ENCODE results near the gene ELAVL4.

ELAVL4 gene

DNA sequence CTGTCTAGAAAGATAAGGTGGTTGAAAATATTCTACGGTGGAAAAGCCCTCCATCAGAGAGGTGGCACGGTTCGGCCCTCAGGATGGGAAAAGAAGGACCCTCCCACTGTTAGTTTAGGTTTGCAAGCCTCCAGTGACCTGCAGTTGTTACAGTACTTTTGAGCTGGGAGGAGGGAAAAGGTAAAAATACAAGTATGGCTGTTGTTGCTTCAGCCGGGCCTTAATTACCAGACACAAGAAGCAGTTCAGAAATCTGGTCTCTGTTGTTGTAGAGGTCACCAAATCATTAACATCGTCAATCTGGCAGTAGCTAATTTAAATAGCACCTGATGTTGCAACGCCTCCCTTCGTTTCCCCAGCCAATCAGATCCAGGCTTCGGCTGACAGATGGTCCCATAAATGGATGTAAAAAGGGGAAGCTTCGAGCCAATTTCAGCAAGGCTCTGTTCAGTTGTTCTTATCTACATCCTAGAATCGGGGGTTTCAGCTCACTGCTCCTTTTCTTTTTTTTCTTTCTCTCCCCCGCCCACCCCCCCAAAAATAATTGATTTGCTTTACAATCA, at the start of gene ELAVL4:
Gene ELAVL4 (plus strand): TSS at position 424 of the 563 bp plus-strand sequence. CDS start 270 bp downstream, outside the sequence.
- DNase-seq: no peak

DNA sequence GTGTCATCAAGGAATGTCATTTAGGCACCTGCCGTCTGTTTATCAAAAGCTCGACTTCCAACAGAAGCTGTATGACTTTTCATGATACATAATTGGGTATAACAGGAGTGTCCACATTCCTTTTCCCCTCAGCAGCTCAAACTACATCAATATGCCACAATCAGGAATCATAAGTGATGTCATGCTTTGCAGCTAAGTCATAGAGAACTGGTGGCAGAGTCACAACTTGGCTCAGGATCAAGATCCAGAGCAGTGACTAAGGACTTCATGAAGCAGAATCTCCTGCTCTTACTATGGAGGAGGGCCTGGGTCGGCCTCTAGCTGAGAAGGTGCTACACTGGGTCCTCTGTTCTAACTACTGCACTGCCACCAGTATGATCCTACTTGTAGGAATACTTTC, 48.4 kb upstream of the ELAVL4 start:
- DNase-seq: no peak

DNA sequence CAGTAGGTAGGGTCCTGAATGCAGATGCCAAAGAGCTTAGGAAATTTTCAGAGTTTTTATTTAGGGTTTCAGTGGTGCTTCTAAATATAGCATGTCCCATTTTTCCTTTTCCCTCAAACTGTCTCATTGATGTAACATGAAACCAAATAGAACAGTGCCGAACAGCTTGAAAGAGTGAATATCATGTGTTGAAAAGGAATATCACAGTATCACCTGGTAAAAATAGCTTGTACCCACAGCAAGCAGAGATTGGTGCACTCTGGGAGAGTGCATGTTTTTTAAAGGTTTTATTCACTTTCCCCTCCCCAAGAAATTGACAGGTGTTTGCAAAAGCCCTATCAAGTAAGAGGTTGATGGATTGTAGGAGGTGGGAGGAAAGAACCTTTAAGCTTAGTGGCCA, 41.9 kb upstream of the ELAVL4 start:
- DNase-seq: no peak

DNA sequence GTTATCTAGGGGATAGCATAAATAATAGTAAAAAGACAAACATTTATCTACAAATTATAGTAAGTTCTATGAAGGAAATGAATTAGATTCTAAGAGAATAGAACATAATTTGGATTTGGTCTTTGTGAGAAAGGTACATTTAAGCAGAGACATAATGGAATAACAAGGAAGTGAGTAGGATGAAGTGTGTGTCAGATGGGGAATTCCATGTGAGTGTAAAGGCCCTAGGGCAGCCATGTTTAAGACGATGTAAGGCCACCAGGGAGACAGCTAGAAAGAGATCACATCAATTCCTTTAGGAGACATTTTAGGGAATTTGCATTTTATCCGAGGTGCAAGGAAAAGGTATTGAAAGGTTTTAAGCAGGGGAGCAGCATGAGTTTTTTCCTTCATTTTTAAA, 33.8 kb upstream of the ELAVL4 start:
- DNase-seq: no peak

DNA sequence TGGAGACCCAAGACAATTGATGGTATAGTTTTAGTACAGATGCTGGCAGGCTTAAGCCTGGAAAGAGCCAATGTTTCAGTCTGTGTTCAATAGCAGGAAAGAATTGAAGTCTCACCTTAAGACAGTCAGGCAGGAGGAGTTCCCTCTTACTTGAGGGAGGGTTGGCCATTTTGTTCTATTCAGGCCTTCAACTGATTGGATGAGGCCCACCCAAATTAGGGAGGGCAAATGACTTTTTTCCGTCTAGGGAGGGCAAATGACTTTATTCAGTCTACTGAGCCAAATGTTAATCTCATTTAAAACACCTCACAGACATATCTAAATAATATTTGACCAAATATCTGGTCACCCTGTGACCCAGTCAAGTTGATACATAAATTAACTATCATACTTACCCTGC, 31.4 kb upstream of the ELAVL4 start:
- DNase-seq: no peak

DNA sequence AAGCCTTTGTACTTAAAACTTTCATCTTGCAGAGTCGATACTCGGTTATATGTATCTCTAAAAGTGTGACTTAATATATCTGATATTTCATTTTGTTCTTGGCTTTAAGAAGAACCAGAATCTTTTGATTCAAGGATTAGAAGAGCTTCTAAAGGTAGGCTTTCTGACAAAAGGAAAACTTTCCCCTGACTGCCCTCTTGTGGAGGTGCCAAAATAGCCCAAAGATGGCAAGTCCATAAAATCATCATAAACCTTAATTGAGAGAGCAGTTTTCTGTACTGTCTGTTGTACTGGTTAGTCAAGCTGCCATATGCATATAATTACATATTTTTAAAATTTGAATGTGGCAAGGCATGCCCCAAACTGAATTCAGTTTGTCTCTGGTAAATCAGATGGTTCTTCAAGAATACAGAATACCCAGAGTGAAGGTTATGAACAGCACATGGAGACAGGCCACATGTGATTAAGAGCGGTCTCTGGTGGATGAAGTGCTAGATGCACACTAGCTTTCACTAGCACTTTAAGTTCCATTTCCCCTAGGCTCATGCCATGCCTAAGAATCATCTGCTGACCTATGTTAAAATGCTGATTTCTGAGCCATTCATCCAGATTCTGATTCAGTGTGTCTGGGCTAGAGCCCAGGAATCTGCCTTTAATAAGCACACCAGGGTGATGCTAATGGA, 27.7 kb upstream of the ELAVL4 start:
- no peak for DNase-seq

DNA sequence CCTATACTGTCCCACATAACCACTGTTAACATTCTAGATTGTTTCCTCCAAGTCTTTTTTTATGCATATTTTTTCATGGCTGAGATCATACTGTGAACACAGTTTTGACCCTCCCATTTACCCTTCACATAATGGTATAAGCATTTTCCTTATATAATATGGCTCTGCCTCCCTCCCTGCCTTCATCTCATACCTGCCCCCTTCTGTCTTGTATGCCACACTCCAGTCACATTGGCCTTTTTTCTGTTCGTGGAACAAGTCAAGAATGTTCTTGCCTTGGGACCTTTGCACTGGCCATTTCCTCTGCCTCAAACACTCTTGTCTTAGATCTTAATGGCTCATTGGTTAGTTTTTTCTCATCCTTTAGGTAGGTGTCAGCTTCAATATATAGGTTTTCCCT, 24.3 kb upstream of the ELAVL4 start:
- no peak for DNase-seq

DNA sequence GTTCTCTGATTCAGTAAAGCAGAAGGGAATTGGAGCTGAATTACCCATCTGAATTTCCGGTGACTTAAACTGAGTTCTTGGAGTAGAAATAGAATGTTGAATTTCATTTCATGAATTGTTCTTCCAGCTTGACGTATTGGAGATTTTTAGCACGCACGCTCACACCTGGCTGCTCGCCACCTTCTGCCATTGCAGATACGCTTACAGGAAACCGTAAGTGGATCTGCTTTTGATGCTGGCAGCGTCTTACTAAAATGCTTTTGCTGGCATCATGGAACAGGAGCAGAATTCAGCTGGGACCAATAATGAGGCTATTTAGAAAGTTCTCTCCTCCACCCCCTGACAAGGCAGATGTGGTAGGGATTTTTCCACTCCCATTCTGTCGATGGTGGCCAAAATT, 17.7 kb upstream of the ELAVL4 start:
- no peak for DNase-seq

DNA sequence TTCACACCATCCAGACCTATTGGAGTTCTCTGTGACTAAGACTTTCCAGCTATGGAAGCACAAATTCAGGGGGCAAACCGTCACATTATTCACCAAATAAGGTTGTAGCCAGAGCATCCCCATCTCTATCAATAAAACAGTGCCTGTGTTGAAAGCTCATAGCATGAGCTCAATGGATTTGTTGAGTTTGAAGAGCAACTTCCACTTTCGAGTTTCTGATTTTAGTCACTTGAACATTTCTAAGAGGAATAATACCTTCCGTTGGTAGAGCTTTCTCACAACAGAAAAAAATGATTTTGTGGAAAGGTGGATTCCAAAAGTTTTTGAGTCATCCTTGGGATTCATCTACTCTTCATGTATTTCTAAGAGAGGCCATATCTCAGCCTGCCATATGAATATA, 13.0 kb upstream of the ELAVL4 start:
- DNase-seq: no peak

DNA sequence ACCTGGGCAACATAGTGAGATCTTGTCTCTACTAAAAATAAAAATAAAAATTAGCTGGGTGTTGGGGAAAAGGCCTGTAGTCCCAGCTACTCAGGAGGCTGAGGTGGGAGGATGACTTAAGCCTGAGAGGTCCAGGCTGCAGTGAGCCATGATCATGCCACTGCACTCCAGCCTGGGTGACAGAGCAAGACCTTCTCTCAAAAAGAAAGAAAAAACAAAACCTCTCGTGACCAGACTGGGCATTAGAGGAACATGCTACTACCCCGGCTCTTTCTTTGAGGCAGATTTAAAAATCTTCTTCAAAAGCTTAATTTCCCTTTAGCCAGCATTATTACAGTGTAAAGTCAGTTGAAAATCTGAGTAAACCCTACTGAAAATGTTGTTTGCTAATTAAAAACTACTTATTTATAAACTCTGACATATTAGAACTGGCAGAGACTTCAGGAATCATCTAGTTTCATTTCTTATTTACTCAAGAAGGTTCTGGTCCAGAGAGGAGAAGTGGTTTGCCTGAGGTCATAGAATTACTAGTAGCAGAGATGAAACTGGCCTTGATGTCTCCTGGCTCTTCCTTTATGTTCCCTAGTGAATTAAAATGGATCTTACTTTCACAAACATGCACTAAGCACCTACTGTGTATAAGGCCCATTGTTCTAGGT, 11.6 kb upstream of the ELAVL4 start:
- no peak for DNase-seq

DNA sequence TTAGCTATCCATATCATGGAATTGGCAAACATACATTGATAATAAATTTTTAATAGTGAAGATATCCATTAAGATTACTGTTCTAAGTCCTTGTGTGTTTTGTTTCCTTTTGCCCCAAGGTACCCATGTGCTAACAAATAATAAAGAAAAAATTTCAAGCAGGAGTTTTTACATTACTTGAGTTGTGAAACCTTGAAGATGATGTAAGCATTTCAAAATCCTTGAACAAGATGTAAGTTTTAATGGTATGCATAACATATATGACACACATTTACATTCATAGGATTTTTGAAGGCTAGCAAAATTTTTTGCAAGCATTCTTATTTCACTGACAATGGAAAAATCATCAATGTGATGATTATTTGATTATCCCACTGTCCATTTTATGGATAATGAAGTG, 10.9 kb upstream of the ELAVL4 start:
- no peak for DNase-seq

DNA sequence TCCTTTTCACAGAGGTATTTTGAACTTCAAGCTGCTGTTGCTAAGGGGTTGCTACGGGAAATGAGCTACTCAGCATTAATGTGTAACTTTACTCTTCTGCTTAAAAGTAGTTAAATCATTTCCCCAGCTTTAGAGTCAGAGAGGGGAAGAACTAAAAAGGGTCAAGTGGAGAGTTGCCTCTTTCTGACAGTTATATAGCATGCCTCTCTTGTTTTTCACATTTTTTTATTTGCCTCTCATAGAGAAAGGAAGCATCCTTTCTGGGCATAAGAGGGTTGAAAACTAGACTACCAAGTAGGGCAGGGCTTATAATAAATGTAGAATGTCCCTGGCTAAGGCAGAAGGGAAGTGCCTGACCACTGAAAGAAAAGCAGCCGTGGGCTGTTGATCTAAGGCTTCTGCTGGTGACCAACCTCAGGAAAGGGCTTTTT, 10.1 kb upstream of the ELAVL4 start:
- DNase-seq: no peak

DNA sequence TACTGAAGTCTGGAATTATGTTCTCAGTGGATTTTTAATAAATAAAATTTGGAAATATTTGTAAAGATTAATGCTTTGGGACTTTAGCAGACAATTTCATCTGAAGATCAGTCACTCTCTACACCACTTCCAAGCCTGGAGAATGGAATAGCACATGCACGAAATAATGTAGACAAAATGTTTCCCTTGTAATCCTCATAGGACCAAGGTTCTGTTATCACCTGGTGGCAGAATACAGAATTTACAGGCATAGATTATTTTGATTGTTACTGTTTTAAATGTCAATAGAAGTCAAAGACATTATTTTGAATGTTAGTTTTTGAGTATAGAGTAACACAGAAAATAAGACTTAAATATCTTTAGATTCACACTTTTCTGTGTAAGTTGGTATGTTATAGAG, 9.1 kb upstream of the ELAVL4 start:
- DNase-seq: no peak

DNA sequence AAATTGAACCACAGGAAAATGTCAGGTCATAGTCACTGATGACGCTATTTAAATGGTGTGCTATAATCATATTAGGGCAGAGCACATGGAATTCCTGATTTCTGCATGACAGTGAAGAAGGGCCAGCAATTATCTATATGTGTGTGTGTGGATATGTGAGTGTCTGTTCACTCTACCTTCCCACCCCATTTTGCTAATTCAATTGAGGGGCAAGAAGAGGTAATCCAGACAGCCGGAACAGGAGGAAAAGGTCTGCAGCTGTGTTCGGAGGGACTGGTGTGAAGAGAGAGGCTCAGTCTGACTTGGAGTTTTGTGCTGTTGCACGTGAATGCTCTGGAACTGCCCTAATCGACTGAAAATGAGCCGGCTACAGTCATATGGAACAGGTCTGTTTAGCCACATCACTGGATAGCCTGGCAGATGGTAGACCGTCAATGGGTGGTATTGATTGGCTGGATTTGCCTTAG, 5.1 kb upstream of the ELAVL4 start:
- no peak for DNase-seq

DNA sequence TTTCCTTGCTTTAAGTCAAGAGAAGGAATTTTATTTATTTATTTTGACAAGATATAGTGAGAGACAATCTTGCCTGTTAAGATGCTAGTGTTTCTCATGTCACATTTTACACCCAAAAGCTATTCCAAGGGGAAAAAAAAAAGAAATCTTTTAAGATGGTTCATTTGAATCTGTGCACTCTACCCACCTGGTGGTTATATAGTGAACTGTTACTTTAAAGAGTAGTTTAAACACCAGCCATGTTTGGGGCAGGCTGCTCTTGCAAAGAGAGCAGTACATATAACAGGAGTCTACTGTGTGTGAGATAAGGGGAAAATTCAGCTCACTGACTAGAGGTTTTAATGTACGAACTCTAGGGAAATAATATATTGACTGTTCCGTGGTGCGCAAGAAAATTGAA, 3.3 kb upstream of the ELAVL4 start:
- no peak for DNase-seq

DNA sequence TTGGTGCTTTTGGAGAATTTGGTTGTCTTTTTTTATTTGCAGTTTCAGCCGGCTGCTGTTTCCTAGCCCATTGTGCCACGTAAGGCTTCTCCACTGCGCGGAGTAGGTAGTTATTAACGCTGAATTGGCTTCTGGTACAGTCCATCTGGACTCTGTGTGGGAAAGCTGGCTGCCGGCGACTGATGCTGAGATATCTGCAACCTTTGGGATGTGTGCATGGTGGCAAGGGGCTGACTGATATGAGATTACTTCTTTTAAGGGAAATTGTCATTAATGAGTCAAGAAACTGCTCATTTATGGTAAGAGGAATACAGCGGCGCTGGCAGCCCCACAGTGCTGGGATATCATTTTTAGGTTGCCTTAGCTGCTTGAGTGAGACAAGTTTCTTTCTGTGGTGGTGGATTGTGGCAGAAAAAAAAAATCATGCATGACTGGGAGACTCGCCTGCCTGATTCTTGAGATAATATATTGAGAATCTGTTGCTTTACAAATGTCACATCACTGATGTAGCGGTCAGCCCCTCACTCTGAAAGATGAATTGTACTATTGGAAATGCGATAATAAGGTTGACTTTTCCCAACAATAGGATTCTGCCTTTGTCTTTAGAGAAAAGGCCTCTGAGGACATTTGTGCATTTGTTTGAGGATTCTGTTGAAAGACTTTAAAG, 2.5 kb upstream of the ELAVL4 start:
- DNase-seq: no peak

DNA sequence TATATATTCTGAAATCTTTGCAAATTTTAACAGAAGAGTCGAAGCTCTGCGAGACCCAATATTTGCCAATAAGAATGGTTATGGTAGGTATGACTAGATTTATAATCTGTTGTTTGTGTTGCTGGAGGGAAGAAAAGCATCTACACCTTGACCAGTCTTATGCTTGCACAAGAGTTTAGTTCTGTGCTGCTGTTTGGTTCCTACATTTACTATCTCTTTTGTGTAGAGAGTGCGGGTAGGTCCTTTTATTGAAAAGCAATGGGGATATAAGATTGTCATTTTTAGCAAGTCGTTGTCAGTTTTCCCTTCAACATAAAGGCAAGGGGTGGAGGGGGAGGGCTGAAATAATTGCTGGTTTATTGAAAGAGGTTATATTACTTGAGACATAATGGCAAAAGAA, 396 bp downstream of the ELAVL4 start:
- no peak for DNase-seq

DNA sequence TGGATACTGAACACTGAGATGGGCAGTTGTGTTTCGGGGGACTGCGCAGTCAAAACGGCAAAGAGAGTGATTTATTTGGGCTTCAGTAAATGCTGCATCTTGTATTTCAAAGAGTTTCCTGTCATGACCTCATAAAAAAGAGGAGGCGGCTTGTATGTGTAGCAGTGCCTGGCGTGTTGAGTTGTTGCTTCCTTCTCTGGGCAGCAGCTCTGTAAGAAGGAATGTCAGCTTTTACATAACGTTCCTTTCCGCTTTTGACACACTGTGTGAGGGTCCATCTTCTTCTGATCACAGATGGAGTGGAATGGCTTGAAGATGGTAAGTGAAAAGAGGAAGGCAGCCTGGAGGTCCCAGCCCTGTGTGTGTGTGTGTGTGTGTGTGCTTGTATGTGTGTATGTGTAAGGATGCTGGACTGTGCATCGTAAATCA, 941 bp downstream of the ELAVL4 start:
- DNase-seq: no peak

DNA sequence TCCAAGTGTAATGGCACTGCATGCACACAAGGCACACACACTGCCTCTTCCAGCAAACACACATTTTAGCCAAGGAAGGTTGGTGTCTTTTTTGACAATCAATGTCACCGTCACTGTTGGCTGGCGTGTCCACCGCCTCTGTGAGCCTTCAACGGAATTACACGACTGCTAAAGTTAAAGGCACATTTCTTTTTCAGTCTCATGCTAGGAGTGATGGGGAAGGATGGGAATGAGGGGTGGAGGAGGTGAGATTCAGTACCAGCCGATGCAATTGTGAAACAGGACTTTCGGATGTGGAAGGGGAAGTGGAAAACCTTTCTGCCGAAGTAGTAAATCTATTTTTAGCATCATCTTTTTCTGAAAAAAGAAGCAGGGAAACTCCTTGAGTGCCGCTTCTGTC, 1.4 kb downstream of the ELAVL4 start:
- no peak for DNase-seq

DNA sequence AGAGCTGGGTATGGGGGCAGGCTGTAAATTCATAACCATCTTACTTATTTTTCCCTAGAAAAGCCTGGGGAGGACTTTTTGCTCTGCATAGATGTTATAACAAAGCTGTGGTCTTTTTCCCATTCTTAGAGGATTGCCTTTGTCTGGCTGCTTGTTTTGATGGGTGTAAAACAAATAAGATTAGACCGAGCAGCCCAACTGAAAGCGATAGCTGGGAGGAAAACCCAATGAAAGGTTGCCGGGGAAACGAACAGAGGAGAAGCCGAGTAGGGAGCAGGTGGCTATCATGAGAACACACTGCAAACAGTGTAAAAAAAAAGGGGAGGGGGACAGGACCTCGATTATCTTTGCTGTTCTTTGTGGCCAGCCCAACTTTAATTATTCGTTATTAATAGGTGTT, 1.9 kb downstream of the ELAVL4 start:
- DNase-seq: no peak

DNA sequence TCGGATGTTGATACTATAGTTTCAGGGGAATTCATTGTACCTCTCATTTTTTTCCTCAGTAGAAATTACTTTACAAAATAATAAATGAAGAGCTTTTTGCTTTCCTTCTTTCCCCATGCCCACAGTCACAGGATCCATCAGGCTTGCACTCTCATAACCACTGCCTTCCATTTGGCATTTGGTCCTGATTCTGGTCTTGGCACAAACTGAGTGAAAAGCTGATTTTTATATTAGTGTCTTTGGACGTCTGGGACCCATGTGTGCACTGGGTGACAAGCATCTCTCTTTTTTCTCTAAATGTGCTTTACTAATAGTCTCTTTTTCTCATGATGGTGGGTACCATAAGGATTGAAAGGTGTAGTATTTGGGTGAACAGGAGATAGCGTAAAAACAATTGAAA, 2.8 kb downstream of the ELAVL4 start:
- DNase-seq: no peak

DNA sequence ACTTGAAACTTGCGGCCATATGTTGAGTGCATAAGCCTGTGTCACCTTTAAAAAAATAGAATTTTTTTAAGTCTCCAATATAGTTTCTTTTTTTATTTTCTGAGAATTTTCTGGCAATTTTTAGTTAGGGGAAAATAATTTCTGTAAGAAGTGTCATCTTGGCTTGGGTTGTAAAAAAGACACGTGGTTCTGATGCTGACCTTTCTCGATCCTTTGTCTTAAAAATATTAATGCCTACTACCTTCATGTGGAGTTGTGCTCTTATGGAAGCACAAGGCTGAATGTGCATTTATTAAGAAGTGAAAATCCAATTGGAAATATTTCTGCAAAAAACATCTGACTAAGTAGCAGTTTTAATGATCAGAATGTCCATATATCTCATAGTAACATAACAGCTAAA, 3.5 kb downstream of the ELAVL4 start:
- DNase-seq: no peak

DNA sequence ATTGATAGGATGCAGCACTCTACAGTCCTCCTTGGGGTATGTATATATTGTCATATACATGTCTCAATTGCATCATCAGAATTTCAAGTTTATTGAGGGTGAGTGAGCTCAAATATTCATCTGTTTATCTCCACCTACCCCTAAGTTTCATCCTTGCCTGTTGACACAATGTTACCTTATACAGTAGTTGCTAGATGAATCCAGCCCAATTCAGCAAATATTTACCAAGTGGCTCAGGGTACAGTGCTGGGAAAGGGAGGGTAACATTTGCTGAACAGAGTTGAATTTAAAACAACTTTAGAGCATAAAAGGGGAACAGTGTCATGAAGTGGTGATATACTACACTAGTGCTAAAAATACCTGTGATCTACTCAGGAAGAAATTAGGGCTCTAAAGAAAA, 14.4 kb downstream of the ELAVL4 start:
- no peak for DNase-seq
